GM18519 (cell line): ENCODE results near the gene DOCK7.
A peak's percentile ranks its signal among the peaks of the same experiment; 100 is the strongest.
"Not testable (repeated sequence)": the region's sequence is repeated elsewhere in the genome, so short reads cannot be mapped to it uniquely, and the experiment has no call there.

ENCODE experiments used
- ATAC-seq: cut with Tn5 transposase; IDR thresholded peaks from one replicate; pipeline ENCODE4 v1.9.1; 2021; ENCODE audit warnings: mild to moderate bottlenecking, moderate library complexity; ENCODE audit not compliant: unreplicated experiment, low FRiP score

Gene DOCK7

DNA sequence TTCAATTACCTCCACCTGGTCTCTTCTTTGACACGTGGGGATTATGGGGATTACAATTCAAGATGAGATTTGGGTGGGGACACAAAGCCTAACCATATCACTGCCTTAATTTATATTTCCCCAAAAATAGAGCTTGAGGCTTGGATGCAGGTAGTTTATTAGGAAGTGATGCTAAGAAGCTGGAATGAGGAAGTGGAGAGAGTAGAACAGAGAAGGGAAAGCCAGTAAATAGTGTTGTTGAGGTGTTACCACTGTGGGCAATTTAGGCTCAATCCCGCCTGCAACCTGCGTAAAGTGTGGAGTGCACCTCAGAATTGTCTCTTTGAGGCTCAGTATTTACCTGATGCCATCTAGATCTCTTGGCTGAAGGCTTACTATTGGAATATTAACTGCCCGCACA lies 4.9 kb upstream of the DOCK7 start:
- ATAC-seq: no peak

DNA sequence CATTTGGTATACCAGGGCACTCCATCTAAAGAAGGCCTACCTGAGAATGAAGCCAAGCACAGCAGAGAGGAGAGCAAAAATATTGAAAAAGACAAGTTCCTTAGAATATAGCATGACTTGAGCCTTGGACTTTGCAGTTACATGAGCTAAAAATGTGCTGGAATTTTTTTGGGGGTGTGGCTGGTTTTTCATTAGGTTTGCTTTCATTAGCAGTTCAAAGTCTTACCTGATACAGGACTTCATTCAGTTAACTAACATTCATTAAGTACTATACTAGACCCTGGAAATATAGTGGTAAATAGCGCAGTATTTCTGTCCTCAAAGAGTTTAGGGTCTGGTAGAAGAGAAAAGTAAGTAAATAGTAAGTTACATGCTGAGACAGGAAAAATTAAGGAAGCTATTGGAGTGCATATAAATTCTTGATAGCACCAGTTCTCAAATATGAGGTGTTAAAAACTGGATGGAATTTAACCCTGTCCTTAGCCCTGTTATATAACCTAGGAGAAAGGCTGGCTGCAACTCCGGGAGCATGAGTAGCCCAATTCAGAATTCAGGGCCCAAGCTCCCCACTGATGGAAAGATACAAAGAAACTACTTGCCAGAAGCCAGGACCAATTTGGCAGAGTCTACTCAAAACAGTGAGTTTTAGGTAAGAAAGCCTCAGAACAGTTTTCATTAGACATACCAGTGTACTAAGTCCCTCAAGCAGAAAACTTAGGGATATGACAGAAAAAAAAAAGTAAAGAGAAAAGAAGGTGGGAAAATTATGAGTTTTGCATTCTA lies 3.1 kb upstream of the DOCK7 start:
- no peak for ATAC-seq

DNA sequence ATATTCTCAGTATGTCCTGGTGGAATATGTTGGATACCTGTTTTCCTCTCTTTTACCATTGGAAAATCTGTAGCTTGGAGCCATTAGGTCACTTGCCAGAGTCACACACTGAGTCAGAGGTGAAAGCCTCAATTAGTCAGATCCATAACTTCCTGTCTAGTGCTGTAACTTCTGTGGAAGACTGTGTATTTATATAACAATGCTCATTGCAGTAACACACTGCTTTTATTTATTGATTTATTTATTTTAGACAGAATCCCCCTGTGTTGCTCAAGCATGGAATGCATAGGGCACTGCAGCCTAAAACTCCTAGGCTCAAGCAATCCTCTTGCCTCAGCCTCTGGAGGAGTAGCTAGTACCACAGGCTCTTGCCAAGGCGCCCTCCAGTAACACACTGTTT lies 1.3 kb upstream of the DOCK7 start:
- no peak for ATAC-seq

DNA sequence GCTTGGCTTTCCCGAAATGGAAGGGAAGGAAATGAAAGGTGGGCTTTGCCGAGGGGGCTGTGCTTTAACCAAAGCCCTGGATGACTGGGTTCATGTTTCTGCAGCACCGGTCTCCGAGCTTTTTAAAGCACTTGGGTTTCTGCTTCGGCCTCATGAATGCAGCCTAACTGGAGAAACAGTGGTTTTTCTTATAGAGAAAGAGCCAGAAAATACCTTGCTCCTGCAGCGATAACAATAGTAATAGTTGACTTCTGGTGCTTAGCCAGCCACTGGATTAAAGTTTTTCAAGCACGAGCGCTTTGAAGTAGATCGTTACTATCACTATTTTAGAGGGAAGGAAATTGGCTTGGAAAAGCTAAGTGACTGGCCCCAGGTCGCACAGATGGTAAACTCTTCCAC lies 500 bp upstream of the DOCK7 start:
- ATAC-seq: peak; percentile 8

DNA sequence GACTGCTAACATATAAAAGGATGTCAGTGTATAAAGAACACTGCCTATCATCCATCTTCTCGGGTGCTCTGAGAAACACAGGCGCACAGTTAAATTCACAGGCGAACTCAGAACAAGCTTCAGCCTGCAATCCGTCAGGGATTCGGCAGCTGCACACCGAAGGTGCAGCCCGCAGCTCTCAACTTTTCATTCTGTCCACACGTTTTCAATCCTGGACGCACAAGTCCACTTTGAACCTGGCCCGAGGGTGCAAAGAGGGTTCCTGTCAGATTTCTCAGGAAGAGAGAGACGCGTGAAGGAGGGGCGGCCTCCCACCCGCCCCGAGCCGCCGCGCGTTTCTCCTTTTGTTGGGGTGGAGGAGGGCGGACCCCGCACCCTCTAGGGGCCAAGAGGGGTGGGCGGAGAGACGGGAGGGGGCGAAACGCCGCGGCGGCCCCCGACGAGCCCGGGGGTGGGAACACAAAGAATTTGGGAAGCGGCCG lies 724 bp downstream of the DOCK7 start:
- peak; percentile 8 for ATAC-seq

DNA sequence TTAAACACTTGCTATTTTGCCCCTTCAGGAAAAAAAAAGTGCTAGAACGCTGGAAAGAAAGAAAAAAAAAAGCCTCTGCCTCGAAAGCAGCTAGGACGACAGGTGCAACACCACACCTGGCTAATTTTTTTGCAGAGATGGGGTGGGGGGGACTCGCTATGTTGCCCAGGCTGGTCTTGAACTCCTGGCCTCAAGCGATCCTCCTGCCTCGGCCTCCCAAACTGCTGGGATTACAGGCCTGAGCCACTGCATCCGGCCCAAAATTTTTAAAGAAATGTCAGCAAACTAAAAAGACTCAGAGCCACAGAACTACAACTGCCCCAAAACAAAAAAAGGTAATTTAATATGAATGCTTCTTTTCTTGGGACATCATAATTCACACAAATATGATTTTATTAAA lies 1.4 kb downstream of the DOCK7 start:
- ATAC-seq: no peak

DNA sequence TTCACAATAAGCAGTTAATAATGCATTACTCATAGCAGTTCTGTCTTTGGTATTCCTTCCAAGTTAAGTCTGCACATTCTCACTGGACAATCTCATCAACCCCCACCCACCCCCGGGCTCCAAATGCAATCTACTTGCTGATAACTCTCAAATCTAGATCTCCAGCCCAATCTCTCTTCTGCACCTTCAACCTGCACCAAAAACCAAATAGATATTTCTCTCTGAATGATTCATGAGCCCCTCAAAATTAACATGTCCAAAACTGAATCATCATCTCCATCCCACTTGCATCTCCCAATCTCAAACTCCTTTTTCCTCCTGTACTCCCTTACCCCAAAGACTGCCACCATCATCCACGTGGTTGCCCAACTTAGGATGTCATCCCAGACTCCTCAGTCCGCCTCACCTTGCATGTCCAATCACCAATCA lies 2.7 kb downstream of the DOCK7 start:
- no peak for ATAC-seq

DNA sequence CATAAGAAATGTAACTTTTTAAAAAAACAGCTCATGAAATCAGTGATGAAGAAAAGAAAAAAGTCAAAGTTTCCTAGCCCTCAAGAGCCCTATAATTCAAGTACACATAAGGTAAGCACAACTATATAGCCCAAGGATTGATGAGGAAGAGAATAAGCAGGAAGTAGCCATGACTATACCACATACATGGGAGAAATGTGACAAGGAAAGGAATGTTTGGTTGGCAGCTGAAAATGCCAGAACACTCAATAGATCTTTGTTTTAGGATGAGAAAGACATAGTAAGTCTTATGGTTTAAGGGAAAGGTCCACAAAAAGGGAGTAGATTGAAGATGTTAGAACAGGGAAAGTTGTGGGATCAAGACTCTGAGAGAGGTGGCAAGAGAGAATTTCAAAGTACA lies 5.7 kb downstream of the DOCK7 start:
- no peak for ATAC-seq

DNA sequence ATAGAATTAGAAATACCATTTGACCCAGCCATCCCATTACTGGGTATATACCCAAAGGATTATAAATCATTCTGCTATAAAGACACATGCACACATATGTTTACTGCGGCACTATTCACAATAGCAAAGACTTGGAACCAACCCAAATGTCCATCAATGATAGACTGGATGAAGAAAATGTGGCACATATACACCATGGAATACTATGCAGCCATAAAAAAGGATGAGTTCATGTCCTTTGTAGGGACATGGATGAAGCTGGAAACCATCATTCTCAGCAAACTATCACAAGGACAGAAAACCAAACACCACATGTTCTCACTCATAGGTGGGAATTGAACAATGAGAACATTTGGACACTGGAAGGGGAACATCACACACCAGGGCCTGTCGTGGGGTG lies 7.2 kb downstream of the DOCK7 start:
- ATAC-seq: not testable (repeated sequence)

DNA sequence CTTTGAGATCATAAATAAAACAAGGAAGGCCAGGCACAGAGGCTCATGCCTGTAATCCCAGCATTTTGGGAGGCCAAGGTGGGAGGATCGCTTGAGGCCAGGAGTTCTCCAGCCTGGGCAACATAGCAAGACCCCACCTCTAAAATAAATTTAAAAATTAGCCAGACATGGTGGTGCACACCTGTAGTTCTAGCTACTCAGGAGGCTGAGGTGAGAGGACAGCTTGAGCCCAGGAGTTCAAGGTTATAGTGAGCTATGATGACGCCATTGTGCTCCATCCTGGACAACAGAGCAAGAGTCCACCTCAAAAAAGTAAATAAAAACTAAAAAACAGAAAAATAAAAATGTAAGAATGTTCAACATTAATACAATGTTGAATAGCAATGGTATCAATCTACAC lies 10.4 kb downstream of the DOCK7 start:
- not testable (repeated sequence) for ATAC-seq

DNA sequence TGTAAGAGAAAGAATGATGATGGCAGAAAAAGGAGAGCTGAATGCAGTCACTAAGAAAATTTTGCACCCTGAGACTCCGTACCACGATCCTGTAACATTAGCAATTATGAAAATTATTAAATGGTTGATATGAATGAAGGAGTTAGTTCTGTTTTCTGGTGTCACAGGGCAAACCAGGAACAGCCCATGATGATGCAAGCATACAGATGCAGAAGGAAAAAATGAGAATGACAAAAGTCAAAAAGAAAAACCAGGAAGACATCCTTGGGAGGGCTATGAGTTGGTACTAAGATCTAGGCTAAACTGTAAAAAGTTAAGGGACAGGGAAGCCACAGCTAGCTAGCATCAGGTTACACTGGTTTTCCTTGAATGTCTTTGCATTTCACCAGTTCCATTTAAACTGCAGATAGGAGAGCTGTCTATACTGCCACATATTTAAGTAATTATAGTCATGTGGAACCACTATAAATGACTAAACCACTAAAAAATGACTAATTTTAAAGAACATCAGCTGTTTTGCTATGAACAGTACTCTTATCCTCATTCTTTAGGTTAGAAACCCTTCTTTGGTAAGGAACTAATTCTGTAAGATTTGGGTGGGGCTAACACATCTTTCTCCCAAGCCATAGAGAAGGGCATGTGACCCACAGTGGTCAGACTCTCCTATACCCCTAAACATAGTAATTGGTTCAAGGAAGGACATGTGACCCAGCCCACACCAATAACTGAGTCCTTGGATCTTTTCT lies 11.4 kb downstream of the DOCK7 start:
- no peak for ATAC-seq

DNA sequence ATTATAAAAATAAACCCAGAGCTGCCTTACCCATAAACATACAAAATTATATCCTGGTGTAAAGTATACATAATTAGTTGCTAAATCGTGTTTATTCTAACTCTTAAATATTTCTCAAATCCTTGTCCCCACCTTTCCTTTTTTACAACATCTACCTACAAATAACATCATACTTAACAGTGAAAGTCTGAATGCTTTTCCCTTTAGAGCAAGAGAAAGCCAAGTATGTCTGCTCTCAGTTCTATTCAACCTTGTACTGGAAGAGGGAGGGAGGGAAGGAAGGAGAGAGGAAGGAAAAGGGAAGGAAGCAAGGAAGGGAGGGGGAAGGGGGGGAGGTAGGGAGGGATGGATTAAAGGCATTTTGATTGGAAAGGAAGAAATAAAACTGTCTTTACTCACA lies 14.6 kb downstream of the DOCK7 start:
- no peak for ATAC-seq

DNA sequence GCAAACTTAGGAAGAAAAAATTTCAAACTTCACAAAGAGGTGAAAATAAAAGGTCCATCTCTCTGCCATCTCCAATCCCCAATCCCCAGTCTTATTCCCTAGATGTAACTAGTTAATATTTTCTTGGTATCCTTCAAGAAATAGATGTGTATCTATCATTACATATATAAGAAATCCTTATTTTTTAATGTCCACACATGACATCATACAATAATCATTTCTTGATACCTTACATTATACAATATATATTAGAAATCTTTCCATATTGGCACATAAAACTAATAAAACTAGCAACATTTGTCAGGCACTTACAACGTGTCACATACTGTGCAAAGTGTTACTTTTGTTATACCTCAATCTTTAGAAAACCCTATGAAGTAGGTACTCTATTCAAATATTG lies 16.2 kb downstream of the DOCK7 start:
- ATAC-seq: no peak

DNA sequence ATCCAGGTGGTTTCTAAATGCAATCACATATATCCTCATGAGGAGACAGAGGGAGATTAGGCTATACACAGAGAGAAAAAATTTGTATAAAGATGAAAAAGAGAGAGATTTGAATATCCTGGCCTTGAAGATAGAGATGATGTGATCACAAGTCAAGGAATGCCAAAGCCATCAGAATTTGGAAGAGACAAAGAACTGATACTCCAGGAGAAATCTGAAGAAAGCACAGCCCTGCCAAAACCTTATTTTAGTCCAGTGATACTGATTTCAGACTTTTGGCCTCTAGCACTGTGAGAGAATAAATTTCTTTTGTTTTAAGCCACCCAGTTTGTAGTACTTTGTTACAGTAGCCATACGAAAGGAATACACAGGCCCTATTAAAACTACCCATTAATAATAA lies 33.4 kb downstream of the DOCK7 start:
- ATAC-seq: no peak

DNA sequence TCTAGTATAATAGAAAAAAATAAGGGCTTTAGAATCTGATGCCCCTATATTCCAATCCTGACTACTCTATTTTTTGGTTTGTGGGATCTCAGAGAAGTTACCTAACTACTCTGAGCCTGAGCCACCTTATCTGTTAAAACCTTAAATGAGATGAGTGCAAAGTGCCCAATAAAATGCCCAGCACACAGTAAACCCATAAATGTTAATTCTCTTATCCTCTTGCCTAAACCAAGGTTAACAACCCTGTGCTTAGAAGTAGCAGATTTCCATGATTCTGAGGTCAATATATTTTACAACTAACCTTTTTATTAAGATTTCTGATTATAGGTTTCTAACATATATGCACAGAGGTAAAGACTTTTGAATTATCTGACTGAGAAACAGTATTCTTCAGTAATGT lies 35.8 kb downstream of the DOCK7 start:
- ATAC-seq: no peak

DNA sequence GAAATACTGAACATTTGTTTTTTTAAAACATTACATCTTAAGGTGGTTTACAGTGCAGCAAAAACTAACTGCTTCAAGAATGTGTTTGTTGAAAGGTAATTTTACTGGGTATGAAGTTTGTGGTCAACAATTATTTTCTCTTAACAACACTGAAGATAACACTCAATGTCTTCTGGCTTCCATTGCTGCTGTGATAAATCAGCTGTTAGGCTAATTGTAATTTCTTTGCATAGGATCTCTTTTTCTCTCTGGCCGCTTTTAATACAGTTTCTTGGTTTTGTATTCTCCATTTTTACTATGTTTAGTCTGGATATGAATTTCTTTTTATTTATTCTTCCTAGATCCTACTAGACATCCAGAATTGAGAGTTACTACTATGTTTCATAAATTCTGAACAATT lies 44.9 kb downstream of the DOCK7 start:
- ATAC-seq: no peak

DNA sequence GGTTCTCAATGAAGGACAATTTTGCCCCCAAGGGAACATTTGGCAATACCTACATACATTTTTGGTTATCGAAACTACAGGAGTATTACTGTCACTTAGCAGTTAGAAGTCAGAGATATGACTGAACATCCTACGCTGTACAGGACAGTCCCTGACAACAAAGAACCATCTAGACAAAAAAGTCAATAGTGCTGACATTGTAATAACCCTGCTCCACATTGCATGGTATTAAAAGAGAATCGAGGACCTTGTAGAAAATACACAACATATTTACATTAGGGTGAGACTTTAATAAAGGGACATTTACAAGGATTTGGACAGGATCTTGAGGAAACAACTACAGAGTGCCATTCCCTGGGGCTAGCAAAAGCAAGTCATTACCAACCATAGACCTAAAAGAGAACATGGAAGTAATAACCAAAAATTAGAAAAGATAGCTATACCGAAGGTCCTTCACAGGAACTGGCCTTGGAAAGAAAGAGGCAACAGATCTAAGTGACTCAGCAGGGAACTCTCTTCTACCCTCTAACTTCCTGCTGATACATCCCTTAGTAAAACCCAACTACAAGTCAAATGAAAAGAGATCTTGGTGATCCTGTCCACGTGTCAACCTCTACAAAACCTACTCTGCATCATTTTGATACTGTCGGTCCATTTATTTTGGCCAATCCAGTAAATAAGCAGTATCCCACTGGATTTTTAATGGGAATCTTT lies 50.6 kb downstream of the DOCK7 start:
- no peak for ATAC-seq

DNA sequence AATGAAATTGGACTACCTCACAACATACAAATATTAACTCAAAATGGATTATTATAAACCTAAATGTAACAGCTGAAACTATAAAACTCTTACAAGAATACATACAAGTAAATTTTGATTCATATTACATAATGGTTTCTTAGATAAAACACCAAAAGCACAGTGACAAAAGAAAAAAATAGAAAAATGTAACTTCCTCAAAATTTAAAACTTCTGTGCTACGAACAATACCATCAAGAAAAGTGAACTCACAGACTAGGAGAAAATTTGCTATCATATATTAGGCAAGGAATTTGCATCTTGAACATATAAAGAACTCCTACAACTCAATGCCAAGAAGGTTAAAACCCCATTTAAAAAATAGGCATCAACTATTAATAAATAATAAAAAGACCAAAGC lies 59.7 kb downstream of the DOCK7 start:
- no peak for ATAC-seq

DNA sequence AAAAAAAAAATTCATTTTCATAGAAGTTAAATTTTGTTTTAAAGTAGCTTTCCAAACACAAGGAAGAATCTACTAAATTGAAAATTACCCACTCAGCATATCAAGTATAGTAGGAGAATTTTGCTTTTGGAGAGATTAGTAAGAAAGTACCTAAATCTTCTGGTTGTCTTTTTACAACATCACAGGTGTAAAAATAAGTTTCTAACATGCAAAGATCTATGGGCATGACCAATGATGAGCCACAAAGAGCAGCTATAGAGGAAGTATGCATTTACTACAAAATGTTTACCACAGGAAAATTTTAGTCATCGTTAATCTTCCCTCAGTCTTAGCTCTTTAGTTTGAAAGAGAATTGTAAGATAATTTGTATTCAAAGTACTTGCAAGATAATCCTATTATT lies 62.8 kb downstream of the DOCK7 start:
- peak; percentile 43 for ATAC-seq

DNA sequence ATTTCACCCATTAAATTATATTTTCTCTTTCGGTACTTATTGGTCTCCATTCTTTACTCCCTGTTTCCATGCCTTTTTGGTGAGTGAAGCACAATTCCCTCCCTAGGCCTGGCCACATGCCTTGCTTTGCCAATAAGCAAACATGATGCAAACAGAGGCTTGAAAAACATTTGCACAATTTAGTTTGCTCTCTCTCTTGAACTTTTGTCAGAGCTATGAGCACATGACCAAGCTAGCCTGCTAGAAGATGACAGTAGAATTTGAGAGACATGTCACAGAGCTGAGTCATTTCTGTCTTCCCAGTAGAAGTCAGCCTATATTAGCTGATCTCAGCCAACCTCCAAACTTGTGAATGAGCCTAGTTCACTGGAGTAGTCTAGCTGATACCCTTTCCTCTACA lies 66.3 kb downstream of the DOCK7 start:
- peak; percentile 98 for ATAC-seq

DNA sequence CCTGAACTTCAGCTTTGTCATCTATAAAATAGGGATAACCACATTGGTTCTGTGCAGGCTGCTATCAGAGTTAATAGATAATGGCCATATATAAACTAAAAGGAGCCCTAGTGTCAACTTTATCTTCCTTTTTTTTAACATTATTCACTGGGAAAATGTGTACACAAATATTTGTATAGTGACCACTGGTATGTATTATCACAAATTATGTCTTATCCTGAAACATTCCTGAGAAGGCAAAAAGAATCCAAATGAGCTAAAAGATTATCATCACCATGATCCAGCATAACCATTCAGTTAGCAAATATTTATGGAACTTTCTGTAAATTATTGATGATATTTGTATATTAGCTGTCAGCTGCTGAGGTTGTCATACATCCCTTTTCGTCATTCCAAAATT lies 74.3 kb downstream of the DOCK7 start:
- no peak for ATAC-seq
